IMR-90 (cell line): ENCODE measurements around the gene SAMM50.

ENCODE experiments used
- CEBPB ChIP-seq: IDR thresholded peaks from 2 replicates; pipeline ENCODE4 v1.6.1; 2012; ENCODE audit warnings: low read depth, low read length, improper control_type of control experiment
- ELK1 ChIP-seq: fragments of 150-350 bp; IDR thresholded peaks from 2 replicates; pipeline ENCODE4 v1.6.1; 2016; ENCODE audit warnings: low read depth, mild to moderate bottlenecking, low read length, moderate library complexity, borderline replicate concordance
- MAFK ChIP-seq: IDR thresholded peaks from 2 replicates; pipeline ENCODE4 v1.6.1; 2012; ENCODE audit warnings: low read depth, low read length, improper control_type of control experiment
- MXI1 ChIP-seq: IDR thresholded peaks from 2 replicates; pipeline ENCODE4 v1.6.1; 2012; ENCODE audit warnings: low read depth, mild to moderate bottlenecking, low read length, moderate library complexity, borderline replicate concordance
- POLR2A ChIP-seq: IDR thresholded peaks from 2 replicates; pipeline ENCODE4 v1.6.1; 2012; ENCODE audit warnings: mild to moderate bottlenecking, low read depth, low read length
- RCOR1 ChIP-seq: IDR thresholded peaks from 2 replicates; pipeline ENCODE4 v1.6.1; 2012; ENCODE audit warnings: mild to moderate bottlenecking, low read length, improper control_type of control experiment; ENCODE audit not compliant: insufficient replicate concordance
- TF ChIP-seq, protein P1 (sequence below): conservative IDR thresholded peaks from 2 replicates; pipeline ENCODE4 v1.5.1; 2012; ENCODE audit warnings: mild to moderate bottlenecking, low read depth, low read length, improper control_type of control experiment

DNA sequence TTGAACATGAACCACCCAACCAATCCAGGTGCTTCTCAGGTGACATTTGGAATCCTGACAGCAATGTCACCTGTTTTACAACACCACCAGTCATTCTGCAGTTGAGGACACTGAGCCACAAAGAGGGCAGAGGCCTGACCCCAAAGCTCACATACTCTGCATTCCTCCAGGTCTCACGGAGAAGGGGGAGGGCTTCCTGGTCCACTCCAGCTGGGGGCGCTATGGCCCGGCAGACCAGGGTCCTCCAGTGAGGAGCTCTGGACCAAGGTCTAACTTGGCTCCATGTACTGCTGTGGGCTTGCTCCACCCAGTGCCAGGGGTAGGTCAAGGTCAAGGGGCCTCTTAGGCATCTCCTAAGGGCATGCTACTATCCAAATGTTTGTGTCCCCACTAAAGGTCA lies 33.1 kb upstream of the SAMM50 start:
- TF ChIP-seq, protein P1, sequence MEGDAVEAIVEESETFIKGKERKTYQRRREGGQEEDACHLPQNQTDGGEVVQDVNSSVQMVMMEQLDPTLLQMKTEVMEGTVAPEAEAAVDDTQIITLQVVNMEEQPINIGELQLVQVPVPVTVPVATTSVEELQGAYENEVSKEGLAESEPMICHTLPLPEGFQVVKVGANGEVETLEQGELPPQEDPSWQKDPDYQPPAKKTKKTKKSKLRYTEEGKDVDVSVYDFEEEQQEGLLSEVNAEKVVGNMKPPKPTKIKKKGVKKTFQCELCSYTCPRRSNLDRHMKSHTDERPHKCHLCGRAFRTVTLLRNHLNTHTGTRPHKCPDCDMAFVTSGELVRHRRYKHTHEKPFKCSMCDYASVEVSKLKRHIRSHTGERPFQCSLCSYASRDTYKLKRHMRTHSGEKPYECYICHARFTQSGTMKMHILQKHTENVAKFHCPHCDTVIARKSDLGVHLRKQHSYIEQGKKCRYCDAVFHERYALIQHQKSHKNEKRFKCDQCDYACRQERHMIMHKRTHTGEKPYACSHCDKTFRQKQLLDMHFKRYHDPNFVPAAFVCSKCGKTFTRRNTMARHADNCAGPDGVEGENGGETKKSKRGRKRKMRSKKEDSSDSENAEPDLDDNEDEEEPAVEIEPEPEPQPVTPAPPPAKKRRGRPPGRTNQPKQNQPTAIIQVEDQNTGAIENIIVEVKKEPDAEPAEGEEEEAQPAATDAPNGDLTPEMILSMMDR, result no peak
- TF ChIP-seq RCOR1 (no peak), POLR2A (no peak), MXI1 (no peak), ELK1 (no peak), MAFK (no peak), CEBPB (no peak)
